IMR-90 (cell line): ENCODE results near the gene HMGN4. TPM values are rescaled to one million over a fixed set of nuclear protein-coding genes. Genes with fewer than 3 reads are reported as not detected.

ENCODE experiments used
- ATAC-seq: fragments of 200-7000 bp; cut with Tn5 transposase; 2 replicates; pipeline ENCODE4 v1.9.1; 2020; ENCODE audit warnings: low read depth, mild to moderate bottlenecking, moderate library complexity
- BruUV-seq: library from RNA; stranded (reverse); fragments of 400-500 nt; replicated peaks from 2 replicates; lab custom pipeline; 2021; lab: Mats Ljungman, UMichigan
- CTCF ChIA-PET: fragments of 300-600 bp; formaldehyde crosslinking; extraction: SDS; loops from one replicate; lab custom pipeline; 2021; ENCODE audit warnings: antibody characterized with exemption; lab: Yijun Ruan, JAX
- POLR2A ChIA-PET: fragments of 300-600 bp; sonication (Branson Sonifier 250); formaldehyde crosslinking; loops from one replicate; lab custom pipeline; 2022; ENCODE audit warnings: antibody characterized with exemption; ENCODE audit not compliant: unreplicated experiment; lab: Charles Lee
- DNase-seq: peaks from one replicate; pipeline ENCODE4 v3.0.0; 2013
- H2AFZ ChIP-seq: replicated peaks from 2 replicates; pipeline ENCODE3; 2013; ENCODE audit warnings: low read length, mild to moderate bottlenecking; ENCODE audit not compliant: poor library complexity
- H2AK5ac ChIP-seq: 2 replicates; pipeline ENCODE4 v1.6.1; 2013; ENCODE audit warnings: low read depth, low read length, inconsistent platforms
- H2AK9ac ChIP-seq: replicated peaks from 2 replicates; pipeline ENCODE3; 2013; ENCODE audit warnings: mild to moderate bottlenecking, low read depth, low read length, moderate library complexity; ENCODE audit not compliant: poor library complexity
- H2BK120ac ChIP-seq: 2 replicates; pipeline ENCODE4 v1.6.1; 2013; ENCODE audit warnings: low read depth, low read length, inconsistent platforms
- H2BK15ac ChIP-seq: 3 replicates; pipeline ENCODE4 v1.6.1; 2013; ENCODE audit warnings: low read depth, low read length, inconsistent platforms
- H2BK20ac ChIP-seq: 2 replicates; pipeline ENCODE4 v1.6.1; 2013; ENCODE audit warnings: low read depth, mild to moderate bottlenecking, inconsistent platforms, low read length, moderate library complexity
- H2BK5ac ChIP-seq: 2 replicates; pipeline ENCODE4 v1.6.1; 2013; ENCODE audit warnings: mild to moderate bottlenecking, low read depth, low read length, inconsistent platforms; ENCODE audit not compliant: poor library complexity, severe bottlenecking
- H3K14ac ChIP-seq: replicated peaks from 2 replicates; pipeline ENCODE4 v1.6.1; 2013; ENCODE audit warnings: low read depth, low read length, inconsistent platforms
- H3K18ac ChIP-seq: 2 replicates; pipeline ENCODE4 v1.6.1; 2013; ENCODE audit warnings: low read depth, low read length, control low read depth
- H3K23ac ChIP-seq: 2 replicates; pipeline ENCODE4 v1.6.1; 2013; ENCODE audit warnings: low read depth, low read length, inconsistent platforms
- H3K27ac ChIP-seq: 2 replicates; pipeline ENCODE4 v1.5.1; 2013; ENCODE audit warnings: mild to moderate bottlenecking, control low read depth, low read length; ENCODE audit not compliant: insufficient read depth
- H3K27me3 ChIP-seq: 2 replicates; pipeline ENCODE4 v1.6.1; 2013; ENCODE audit warnings: low read length; ENCODE audit not compliant: control insufficient read depth, insufficient read depth
- H3K36me3 ChIP-seq: 2 replicates; pipeline ENCODE4 v1.6.1; 2013; ENCODE audit warnings: low read length, mixed read lengths; ENCODE audit not compliant: control insufficient read depth, insufficient read depth
- H3K4ac ChIP-seq: 2 replicates; pipeline ENCODE4 v1.6.1; 2013; ENCODE audit warnings: low read depth, low read length, inconsistent platforms
- H3K4me1 ChIP-seq: 2 replicates; pipeline ENCODE4 v1.6.1; 2013; ENCODE audit warnings: low read length, mixed read lengths; ENCODE audit not compliant: control insufficient read depth, insufficient read depth
- H3K4me2 ChIP-seq: 2 replicates; pipeline ENCODE4 v1.6.1; 2013; ENCODE audit warnings: low read depth, mild to moderate bottlenecking, control low read depth, low read length, moderate library complexity
- H3K4me3 ChIP-seq: 2 replicates; pipeline ENCODE4 v1.5.1; 2013; ENCODE audit warnings: low read depth, mild to moderate bottlenecking, control low read depth, low read length, moderate library complexity; ENCODE audit not compliant: insufficient read depth
- H3K56ac ChIP-seq: 2 replicates; pipeline ENCODE4 v1.6.1; 2013; ENCODE audit warnings: low read length, inconsistent platforms; ENCODE audit not compliant: insufficient read depth; ENCODE audit errors: extremely low read depth
- H3K79me1 ChIP-seq, 2 experiments: 2 replicates each; pipeline ENCODE4 v1.6.1; 2013; ENCODE audit warnings: low read length in 2 of 2, inconsistent platforms in 1 of 2, low read depth in 1 of 2
- H3K9ac ChIP-seq: 2 replicates; pipeline ENCODE4 v1.6.1; 2013; ENCODE audit warnings: low read depth, low read length, control low read depth
- H3K9me1 ChIP-seq: 2 replicates; pipeline ENCODE4 v1.6.1; 2013; ENCODE audit warnings: low read length, inconsistent platforms; ENCODE audit not compliant: insufficient read depth
- H3K9me3 ChIP-seq: 2 replicates; pipeline ENCODE4 v1.6.1; 2013; ENCODE audit warnings: low read length; ENCODE audit not compliant: control insufficient read depth, insufficient read depth
- H4K20me1 ChIP-seq: 2 replicates; pipeline ENCODE4 v1.6.1; 2013; ENCODE audit warnings: low read length, inconsistent platforms; ENCODE audit not compliant: insufficient read depth
- H4K5ac ChIP-seq: 2 replicates; pipeline ENCODE4 v1.6.1; 2013; ENCODE audit warnings: mild to moderate bottlenecking, low read depth, low read length, control low read depth
- H4K8ac ChIP-seq, 2 experiments: 2 replicates each; pipeline ENCODE4 v1.6.1; 2013; ENCODE audit warnings: low read depth in 2 of 2, low read length in 2 of 2, control low read depth in 1 of 2, inconsistent platforms in 1 of 2
- H4K91ac ChIP-seq: 2 replicates; pipeline ENCODE4 v1.6.1; 2013; ENCODE audit warnings: low read depth, low read length, inconsistent platforms; ENCODE audit not compliant: insufficient read depth
- FOS ChIP-seq: fragments of 150-350 bp; IDR thresholded peaks from 2 replicates; pipeline ENCODE4 v1.6.1; 2016; ENCODE audit warnings: low read depth, low read length
- MAFK ChIP-seq: IDR thresholded peaks from 2 replicates; pipeline ENCODE4 v1.6.1; 2012; ENCODE audit warnings: low read depth, low read length, improper control_type of control experiment
- MAZ ChIP-seq: IDR thresholded peaks from 2 replicates; pipeline ENCODE4 v1.6.1; 2012; ENCODE audit warnings: low read depth, mild to moderate bottlenecking, low read length, improper control_type of control experiment, moderate library complexity, borderline replicate concordance
- MXI1 ChIP-seq: IDR thresholded peaks from 2 replicates; pipeline ENCODE4 v1.6.1; 2012; ENCODE audit warnings: low read depth, mild to moderate bottlenecking, low read length, moderate library complexity, borderline replicate concordance
- NFE2L2 ChIP-seq: fragments of 150-350 bp; IDR thresholded peaks from 2 replicates; pipeline ENCODE4 v1.6.1; 2016; ENCODE audit warnings: low read depth, mild to moderate bottlenecking, low read length
- POLR2A ChIP-seq: IDR thresholded peaks from 2 replicates; pipeline ENCODE4 v1.6.1; 2012; ENCODE audit warnings: mild to moderate bottlenecking, low read depth, low read length
- RAD21 ChIP-seq: IDR thresholded peaks from 2 replicates; pipeline ENCODE4 v1.6.1; 2012; ENCODE audit warnings: low read length, improper control_type of control experiment
- RCOR1 ChIP-seq: IDR thresholded peaks from 2 replicates; pipeline ENCODE4 v1.6.1; 2012; ENCODE audit warnings: mild to moderate bottlenecking, low read length, improper control_type of control experiment; ENCODE audit not compliant: insufficient replicate concordance
- RFX5 ChIP-seq: IDR thresholded peaks from 2 replicates; pipeline ENCODE4 v1.8.0; 2012; ENCODE audit warnings: low read depth, mild to moderate bottlenecking, low read length, moderate library complexity
- SMC3 ChIP-seq: fragments of 150-350 bp; IDR thresholded peaks from 2 replicates; pipeline ENCODE4 v1.6.1; 2016; ENCODE audit warnings: low read depth, mild to moderate bottlenecking, antibody characterized with exemption, low read length, moderate library complexity
- USF2 ChIP-seq: fragments of 150-350 bp; IDR thresholded peaks from 2 replicates; pipeline ENCODE4 v1.6.1; 2017; ENCODE audit warnings: mild to moderate bottlenecking, antibody characterized with exemption, low read length, low read depth
- WGBS, 2 experiments: methylation state at CpG; one replicate each; pipeline versions ENCODE4 v1.1.5 to v1.1.7; 2013; ENCODE audit warnings: missing lambda C conversion rate in 2 of 2; ENCODE audit not compliant: insufficient read length in 1 of 2; ENCODE audit errors: extremely low coverage in 2 of 2; 5-methylcytosine and 5-hydroxymethylcytosine counted together
- dilution Hi-C: fragments of 300-500 bp; cut with HindIII; formaldehyde crosslinking; loops from one replicate; pipeline ENCODE4 v1.14.3; 2018; ENCODE audit warnings: low sequenced_read_pairs; ENCODE audit not compliant: unreplicated experiment
- in situ Hi-C: fragments of 300-500 bp; cut with MboI; formaldehyde crosslinking; loops from 3 replicates; pipeline ENCODE4 v1.14.3; 2019; ENCODE audit warnings: low sequenced_read_pairs, inconsistent platforms, mixed read lengths
- intact Hi-C: fragments of 100-400 bp; cut with micrococcal nuclease; formaldehyde crosslinking; loops from 2 replicates; pipeline ENCODE4 v1.10.0; 2022
- polyA plus RNA-seq, 3 experiments: library from polyadenylated mRNA; depleted of rRNA; stranded (reverse); fragments of >200 nt; gene quantifications; 2 replicates each; pipeline ENCODE4 v1.2.3, GENCODE V29; 2012; ENCODE audit warnings: low replicate concordance in 1 of 3
- total RNA-seq: library from RNA; depleted of rRNA; stranded (reverse); fragments of >200 nt; gene quantifications from 2 replicates; pipeline ENCODE4 v1.2.3, GENCODE V29; 2012
- TF ChIP-seq, protein P1 (sequence below): conservative IDR thresholded peaks from 2 replicates; pipeline ENCODE4 v1.5.1; 2012; ENCODE audit warnings: mild to moderate bottlenecking, low read depth, low read length, improper control_type of control experiment
- TF ChIP-seq, protein P2 (sequence below): fragments of 150-350 bp; IDR thresholded peaks from 2 replicates; pipeline ENCODE4 v1.6.1; 2016; ENCODE audit warnings: low read depth, mild to moderate bottlenecking, low read length, moderate library complexity, borderline replicate concordance

The HMGN4 gene
- total and polyA plus RNA-seq, 2 of the 4 experiments (the other 2 are of a cell fraction) = 46.4 to 50.2 TPM

DNA sequence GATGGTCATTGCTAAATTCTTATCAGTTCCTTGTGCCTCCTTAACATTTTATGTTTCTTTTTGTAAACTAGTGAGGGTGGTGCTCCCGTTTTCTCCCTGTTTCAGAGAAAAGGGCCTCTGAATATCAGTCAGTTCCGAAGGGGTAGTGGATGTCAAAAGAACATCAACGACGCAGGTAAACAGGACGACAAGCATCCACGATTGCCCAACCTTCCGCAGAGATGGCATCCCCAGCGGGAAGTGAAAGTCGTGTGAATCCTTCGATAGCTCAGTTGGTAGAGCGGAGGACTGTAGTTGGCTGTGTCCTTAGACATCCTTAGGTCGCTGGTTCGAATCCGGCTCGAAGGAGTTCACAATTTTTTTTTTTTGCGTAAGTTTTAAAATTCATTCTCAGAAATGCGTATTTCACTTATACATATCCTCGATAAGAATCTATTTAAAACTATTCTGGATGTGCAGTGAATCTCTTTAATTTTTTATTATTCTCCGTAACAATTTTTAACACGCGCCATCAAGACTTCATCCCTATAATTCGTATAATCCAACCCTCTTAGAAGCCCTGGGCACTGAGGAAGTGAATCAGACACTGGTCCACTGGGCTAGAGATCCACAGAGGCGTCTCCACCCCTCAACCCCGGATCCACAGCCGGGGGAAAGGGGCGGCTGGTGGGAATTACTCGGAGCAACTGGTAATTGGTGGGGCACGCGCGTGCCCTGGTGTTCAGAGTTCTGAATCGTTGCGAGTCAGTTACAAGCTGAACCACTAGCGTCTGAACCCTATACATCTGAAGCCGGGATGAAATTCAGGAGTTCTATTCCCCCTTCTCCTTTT lies 30.7 kb downstream of the HMGN4 start:
- Histone ChIP-seq H3K27me3 (no peaks in the 10 kb centered on the region), H2AK5ac (no peak overlapping the region), H4K5ac (no peak overlapping the region), H3K9me1 (no peaks in the 10 kb centered on the region), H3K14ac (no peak overlapping the region), H3K18ac (no peak overlapping the region), H3K56ac (no peak overlapping the region), H3K9me3 (no peaks in the 10 kb centered on the region), H3K4me1 (no peaks in the 10 kb centered on the region), H3K23ac (no peak overlapping the region), H3K27ac (no peak overlapping the region; the same call in 1 of the 2 replicates), H2AK9ac (peak overlapping the region; percentile 48), H2BK120ac (no peak overlapping the region), H3K4me2 (peak overlapping the region; percentile 59), H3K4me3 (peak overlapping the region; percentile 65), H3K36me3 (no peaks in the 10 kb centered on the region), H3K4ac (no peak overlapping the region), H3K9ac (peak overlapping the region; percentile 42; the same call in 1 of the 2 replicates), H2BK15ac (no peak overlapping the region), H4K91ac (no peak overlapping the region), H2BK20ac (no peak overlapping the region), H4K8ac (0 out of 4 replicates have a peak overlapping the region, but pooled peaks of 1 of the 2 experiments have one; percentile 13), H4K20me1 (no peaks in the 10 kb centered on the region; the same call in 1 of the 2 replicates), H3K79me1 (no peaks in the 10 kb centered on the region), H2BK5ac (peak overlapping the region; percentile 59), H2AFZ (peak overlapping the region; percentile 87)
- intact Hi-C loops = loop anchor here (1.0 kb wide), 2 partner anchors 13 to 228 kb away; no protein-coding TSS in a partner anchor
- POLR2A ChIA-PET = interaction anchor here (0.6 kb wide), 1 partner anchor 12 kb away, joined by 3 read pairs; no protein-coding TSS in a partner anchor
- CTCF ChIA-PET = interaction anchor here (0.6 to 2.6 kb wide), 4 partner anchors 27 to 230 kb away, joined by 3 to 9 read pairs (median 4); no protein-coding TSS in a partner anchor
- in situ Hi-C loops = no loop called here
- dilution Hi-C loops = no loop called here
- DNase-seq = peak; percentile 89
- BruUV-seq = no TSS peak
- WGBS, 2 experiments = no CpG with 5 or more reads among the region's 34 CpGs
- ATAC-seq = peak; percentile 61
- TF ChIP-seq MAFK = no peak
- no peak for TF ChIP-seq NFE2L2
- no peak for TF ChIP-seq MXI1
- TF ChIP-seq MAZ = no peak
- TF ChIP-seq RAD21 = peak; percentile 54
- TF ChIP-seq RFX5 = no peak
- TF ChIP-seq RCOR1 = no peak
- TF ChIP-seq SMC3 = peak; percentile 18; the same call in 1 of the 2 replicates
- peak; percentile 95 for TF ChIP-seq FOS
- TF ChIP-seq, protein P1, sequence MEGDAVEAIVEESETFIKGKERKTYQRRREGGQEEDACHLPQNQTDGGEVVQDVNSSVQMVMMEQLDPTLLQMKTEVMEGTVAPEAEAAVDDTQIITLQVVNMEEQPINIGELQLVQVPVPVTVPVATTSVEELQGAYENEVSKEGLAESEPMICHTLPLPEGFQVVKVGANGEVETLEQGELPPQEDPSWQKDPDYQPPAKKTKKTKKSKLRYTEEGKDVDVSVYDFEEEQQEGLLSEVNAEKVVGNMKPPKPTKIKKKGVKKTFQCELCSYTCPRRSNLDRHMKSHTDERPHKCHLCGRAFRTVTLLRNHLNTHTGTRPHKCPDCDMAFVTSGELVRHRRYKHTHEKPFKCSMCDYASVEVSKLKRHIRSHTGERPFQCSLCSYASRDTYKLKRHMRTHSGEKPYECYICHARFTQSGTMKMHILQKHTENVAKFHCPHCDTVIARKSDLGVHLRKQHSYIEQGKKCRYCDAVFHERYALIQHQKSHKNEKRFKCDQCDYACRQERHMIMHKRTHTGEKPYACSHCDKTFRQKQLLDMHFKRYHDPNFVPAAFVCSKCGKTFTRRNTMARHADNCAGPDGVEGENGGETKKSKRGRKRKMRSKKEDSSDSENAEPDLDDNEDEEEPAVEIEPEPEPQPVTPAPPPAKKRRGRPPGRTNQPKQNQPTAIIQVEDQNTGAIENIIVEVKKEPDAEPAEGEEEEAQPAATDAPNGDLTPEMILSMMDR = peak; percentile 45
- TF ChIP-seq USF2 = no peak
- TF ChIP-seq, protein P2, sequence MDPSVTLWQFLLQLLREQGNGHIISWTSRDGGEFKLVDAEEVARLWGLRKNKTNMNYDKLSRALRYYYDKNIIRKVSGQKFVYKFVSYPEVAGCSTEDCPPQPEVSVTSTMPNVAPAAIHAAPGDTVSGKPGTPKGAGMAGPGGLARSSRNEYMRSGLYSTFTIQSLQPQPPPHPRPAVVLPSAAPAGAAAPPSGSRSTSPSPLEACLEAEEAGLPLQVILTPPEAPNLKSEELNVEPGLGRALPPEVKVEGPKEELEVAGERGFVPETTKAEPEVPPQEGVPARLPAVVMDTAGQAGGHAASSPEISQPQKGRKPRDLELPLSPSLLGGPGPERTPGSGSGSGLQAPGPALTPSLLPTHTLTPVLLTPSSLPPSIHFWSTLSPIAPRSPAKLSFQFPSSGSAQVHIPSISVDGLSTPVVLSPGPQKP = no peak
- TF ChIP-seq POLR2A = no peak
